GM21515 (cell line): Measurements from ENCODE around the gene MYNN.

Source experiments
- ATAC-seq: cut with Tn5 transposase; IDR thresholded peaks from one replicate; pipeline ENCODE4 v1.9.1; 2021; ENCODE audit not compliant: unreplicated experiment

The MYNN gene

GRCh38 chr3:169774186-169774585, 990 bp downstream of the MYNN start:
- ATAC-seq, result no peak

GRCh38 chr3:169777822-169778221, 4.6 kb downstream of the MYNN start:
- ATAC-seq, result no peak

GRCh38 chr3:169780742-169781141, 7.5 kb downstream of the MYNN start:
- no peak for ATAC-seq

- ATAC-seq, result no peak
These were observed 8.1 kb downstream of the MYNN start for GRCh38 chr3:169781209-169781855.

- no peak for ATAC-seq
These were observed 13.9 kb downstream of the MYNN start for GRCh38 chr3:169787120-169787519.

GRCh38 chr3:169787791-169788190, 14.6 kb downstream of the MYNN start:
- ATAC-seq, result no peak

GRCh38 chr3:169790219-169790618, 17.0 kb downstream of the MYNN start:
- ATAC-seq, result no peak

- ATAC-seq, result no peak
These were observed 17.7 kb downstream of the MYNN start for GRCh38 chr3:169790687-169791429.

- ATAC-seq, result no peak
These were observed 19.2 kb downstream of the MYNN start for GRCh38 chr3:169792359-169792758.

- ATAC-seq, result no peak
These were observed 31.5 kb downstream of the MYNN start for GRCh38 chr3:169804681-169805080.

GRCh38 chr3:169809230-169809795, 36.1 kb downstream of the MYNN start:
- no peak for ATAC-seq

GRCh38 chr3:169811631-169812331, 38.6 kb downstream of the MYNN start:
- ATAC-seq, result peak; percentile 6

GRCh38 chr3:169812332-169813235, 39.4 kb downstream of the MYNN start, which contains the start of the genes LRRC34 and LRRIQ4:
TSS of gene LRRC34 (minus strand) at chr3:169812904. CDS start at chr3:169812548, 356 bp downstream.
TSS of gene LRRIQ4 (plus strand) at chr3:169812870. CDS start at chr3:169821922, 9,052 bp downstream.
- peak; percentile 65 for ATAC-seq

GRCh38 chr3:169813278-169813677, 40.1 kb downstream of the MYNN start:
- ATAC-seq, result no peak

- peak; percentile 91 for ATAC-seq
These were observed 40.7 kb downstream of the MYNN start for GRCh38 chr3:169813757-169814517.

- no peak for ATAC-seq
These were observed 42.5 kb downstream of the MYNN start for GRCh38 chr3:169815590-169816150.

GRCh38 chr3:169818316-169818715, 45.1 kb downstream of the MYNN start:
- no peak for ATAC-seq

GRCh38 chr3:169822091-169822490, 48.9 kb downstream of the MYNN start:
- no peak for ATAC-seq

GRCh38 chr3:169822540-169822939, 49.3 kb downstream of the MYNN start:
- no peak for ATAC-seq
